Measurements from ENCODE around the gene UGDH.

The UGDH gene

DNA sequence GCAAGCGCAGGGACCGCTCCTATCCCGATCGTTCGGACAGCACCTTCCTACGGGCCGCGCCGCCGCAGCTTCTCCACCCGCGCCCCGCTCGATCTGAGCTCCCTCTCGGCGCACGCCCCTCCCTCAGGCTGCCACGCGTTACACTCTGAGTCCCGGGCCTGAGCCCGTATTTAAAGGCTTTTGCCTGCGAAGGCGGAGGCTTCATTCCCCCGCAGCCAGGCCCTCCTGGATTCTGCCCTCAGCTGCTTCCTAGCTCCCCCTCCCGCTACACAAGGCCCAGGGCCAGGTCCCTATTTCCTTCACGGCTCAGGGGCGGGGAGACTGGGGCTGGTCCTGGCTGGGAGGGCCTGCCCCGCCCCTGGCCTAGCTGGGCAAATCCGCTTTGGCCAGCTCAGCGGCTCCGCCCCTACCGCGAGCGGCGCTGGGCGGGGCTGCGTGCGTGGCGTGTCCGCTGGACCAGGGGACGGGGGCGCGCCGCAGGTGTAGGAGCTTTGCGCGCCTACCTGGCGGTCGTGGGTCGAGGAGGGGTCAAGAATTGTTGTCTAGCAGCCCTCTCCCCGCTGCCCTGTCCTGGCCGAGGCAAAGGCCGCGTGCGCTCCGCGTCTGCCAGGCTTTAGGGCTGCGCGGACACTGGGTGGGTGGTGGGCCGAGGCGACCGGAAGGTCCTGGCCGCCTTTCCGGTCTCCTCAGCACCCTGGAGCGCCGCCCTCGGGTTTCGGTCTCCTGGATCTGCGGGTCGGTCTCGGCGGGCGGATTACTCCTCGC lies at the start of gene UGDH:
Gene UGDH (minus strand): TSS at position 144 of the 765 bp plus-strand sequence. CDS start 5,927 bp downstream, outside the sequence.
- peak; percentile 99 for DNase-seq (ENCODE audit: low read depth)
- H3K4me3 ChIP-seq (replicated peaks; ENCODE audit: low read depth, low read length) = peak within 1 kb of the TSS; percentile 98
- TF ChIP-seq, protein P1, sequence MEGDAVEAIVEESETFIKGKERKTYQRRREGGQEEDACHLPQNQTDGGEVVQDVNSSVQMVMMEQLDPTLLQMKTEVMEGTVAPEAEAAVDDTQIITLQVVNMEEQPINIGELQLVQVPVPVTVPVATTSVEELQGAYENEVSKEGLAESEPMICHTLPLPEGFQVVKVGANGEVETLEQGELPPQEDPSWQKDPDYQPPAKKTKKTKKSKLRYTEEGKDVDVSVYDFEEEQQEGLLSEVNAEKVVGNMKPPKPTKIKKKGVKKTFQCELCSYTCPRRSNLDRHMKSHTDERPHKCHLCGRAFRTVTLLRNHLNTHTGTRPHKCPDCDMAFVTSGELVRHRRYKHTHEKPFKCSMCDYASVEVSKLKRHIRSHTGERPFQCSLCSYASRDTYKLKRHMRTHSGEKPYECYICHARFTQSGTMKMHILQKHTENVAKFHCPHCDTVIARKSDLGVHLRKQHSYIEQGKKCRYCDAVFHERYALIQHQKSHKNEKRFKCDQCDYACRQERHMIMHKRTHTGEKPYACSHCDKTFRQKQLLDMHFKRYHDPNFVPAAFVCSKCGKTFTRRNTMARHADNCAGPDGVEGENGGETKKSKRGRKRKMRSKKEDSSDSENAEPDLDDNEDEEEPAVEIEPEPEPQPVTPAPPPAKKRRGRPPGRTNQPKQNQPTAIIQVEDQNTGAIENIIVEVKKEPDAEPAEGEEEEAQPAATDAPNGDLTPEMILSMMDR (IDR thresholded peaks at IDR 0.05; ENCODE audit: low read length, missing control alignments) = no peak

- TF ChIP-seq, protein P1 (IDR thresholded peaks at IDR 0.05; ENCODE audit: low read length, missing control alignments) = no peak
- H3K4me3 ChIP-seq (replicated peaks; ENCODE audit: low read depth, low read length) = no peak overlapping the region
- no peak for DNase-seq (ENCODE audit: low read depth)
Measured at GRCh38 chr4:39574946-39575345, 47.7 kb upstream of the UGDH start.

DNA sequence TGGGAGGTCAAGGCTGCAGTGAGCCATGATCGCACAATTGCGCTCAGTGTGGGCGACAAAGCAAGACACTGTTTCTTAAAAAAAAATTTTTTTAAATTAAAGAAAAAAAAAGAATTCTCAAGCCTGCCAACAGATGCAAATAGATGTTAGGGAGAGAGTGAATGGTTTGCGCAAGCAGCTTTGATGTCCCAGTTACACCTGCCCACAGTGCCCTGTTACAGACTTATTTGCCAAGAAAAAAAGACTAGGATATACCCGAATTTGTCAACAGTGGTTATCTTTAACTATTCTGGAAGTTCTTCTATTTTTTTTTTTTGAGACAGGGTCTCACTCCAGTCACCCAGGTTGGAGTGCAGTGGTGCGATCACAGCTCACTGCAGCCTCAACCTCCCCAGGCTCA lies 44.3 kb upstream of the UGDH start:
- TF ChIP-seq, protein P1 (IDR thresholded peaks at IDR 0.05; ENCODE audit: low read length, missing control alignments) = no peak
- no peak overlapping the region for H3K4me3 ChIP-seq (replicated peaks; ENCODE audit: low read depth, low read length)
- no peak for DNase-seq (ENCODE audit: low read depth)

GRCh38 chr4:39571054-39571453 lies 43.8 kb upstream of the UGDH start:
- TF ChIP-seq, protein P1 (IDR thresholded peaks at IDR 0.05; ENCODE audit: low read length, missing control alignments) = no peak
- no peak for DNase-seq (ENCODE audit: low read depth)
- no peak overlapping the region for H3K4me3 ChIP-seq (replicated peaks; ENCODE audit: low read depth, low read length)

DNA sequence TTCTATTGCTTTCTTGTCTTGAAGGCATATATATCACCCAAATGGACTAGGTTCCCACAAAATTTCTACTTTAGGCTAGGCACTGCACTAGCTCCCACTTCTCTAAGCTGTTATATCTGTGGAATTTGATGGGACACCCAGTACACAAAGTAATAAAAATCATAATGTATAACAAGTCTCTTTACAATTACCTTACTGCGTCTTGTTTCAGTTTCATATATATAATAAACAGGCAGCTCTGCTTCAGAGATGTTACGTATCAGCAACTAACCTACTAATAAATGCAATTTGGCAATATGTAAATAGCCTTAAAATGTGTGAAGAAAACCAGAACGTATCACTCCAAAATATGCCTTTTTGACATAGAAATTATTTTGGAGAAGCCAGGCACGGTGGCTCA lies 42.0 kb upstream of the UGDH start:
- H3K4me3 ChIP-seq (replicated peaks; ENCODE audit: low read depth, low read length) = no peak overlapping the region
- DNase-seq (ENCODE audit: low read depth) = no peak
- TF ChIP-seq, protein P1 (IDR thresholded peaks at IDR 0.05; ENCODE audit: low read length, missing control alignments) = no peak

GRCh38 chr4:39568805-39569204 lies 41.6 kb upstream of the UGDH start:
- DNase-seq (ENCODE audit: low read depth) = no peak
- no peak overlapping the region for H3K4me3 ChIP-seq (replicated peaks; ENCODE audit: low read depth, low read length)
- TF ChIP-seq, protein P1 (IDR thresholded peaks at IDR 0.05; ENCODE audit: low read length, missing control alignments) = no peak
